Measurements from ENCODE around the gene CHD3. TPM values are rescaled to one million over a fixed set of nuclear protein-coding genes. Genes with fewer than 3 reads are reported as not detected.

The CHD3 gene
- total RNA-seq, 1 donor from 2014 or later = 128 TPM

- Histone ChIP-seq H3K4me1 (peaks cover 47% of the 10 kb centered on the region), H3K9me3 (no peaks in the 10 kb centered on the region), H3K27ac (peak overlapping the region; percentile 85), H3K36me3 (peaks cover 0 to 12% of the 10 kb centered on the region in 2 donors), H3K27me3 (no peaks in the 10 kb centered on the region), H3K4me3 (peak overlapping the region; percentile 53 to 72)
- intact Hi-C loops (cut with DNase I) = loop anchor here (5.0 kb wide), 1 partner anchor 33 kb away; no protein-coding TSS in a partner anchor
- TF ChIP-seq POLR2A (IDR thresholded peaks at IDR 0.05) = no peak
- TF ChIP-seq, protein P1, sequence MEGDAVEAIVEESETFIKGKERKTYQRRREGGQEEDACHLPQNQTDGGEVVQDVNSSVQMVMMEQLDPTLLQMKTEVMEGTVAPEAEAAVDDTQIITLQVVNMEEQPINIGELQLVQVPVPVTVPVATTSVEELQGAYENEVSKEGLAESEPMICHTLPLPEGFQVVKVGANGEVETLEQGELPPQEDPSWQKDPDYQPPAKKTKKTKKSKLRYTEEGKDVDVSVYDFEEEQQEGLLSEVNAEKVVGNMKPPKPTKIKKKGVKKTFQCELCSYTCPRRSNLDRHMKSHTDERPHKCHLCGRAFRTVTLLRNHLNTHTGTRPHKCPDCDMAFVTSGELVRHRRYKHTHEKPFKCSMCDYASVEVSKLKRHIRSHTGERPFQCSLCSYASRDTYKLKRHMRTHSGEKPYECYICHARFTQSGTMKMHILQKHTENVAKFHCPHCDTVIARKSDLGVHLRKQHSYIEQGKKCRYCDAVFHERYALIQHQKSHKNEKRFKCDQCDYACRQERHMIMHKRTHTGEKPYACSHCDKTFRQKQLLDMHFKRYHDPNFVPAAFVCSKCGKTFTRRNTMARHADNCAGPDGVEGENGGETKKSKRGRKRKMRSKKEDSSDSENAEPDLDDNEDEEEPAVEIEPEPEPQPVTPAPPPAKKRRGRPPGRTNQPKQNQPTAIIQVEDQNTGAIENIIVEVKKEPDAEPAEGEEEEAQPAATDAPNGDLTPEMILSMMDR (IDR thresholded peaks at IDR 0.05) = no peak
- no peak for TF ChIP-seq POLR2AphosphoS5 (IDR thresholded peaks at IDR 0.05; ENCODE audit: insufficient read depth in 1 of 2, low read depth in 1 of 2)
- peak; percentile 77 to 88 for DNase-seq (ENCODE audit: extremely low spot score in 2 of 2)
Observed at GRCh38 chr17:7855660-7856010, 33.0 kb upstream of the CHD3 start.

DNA sequence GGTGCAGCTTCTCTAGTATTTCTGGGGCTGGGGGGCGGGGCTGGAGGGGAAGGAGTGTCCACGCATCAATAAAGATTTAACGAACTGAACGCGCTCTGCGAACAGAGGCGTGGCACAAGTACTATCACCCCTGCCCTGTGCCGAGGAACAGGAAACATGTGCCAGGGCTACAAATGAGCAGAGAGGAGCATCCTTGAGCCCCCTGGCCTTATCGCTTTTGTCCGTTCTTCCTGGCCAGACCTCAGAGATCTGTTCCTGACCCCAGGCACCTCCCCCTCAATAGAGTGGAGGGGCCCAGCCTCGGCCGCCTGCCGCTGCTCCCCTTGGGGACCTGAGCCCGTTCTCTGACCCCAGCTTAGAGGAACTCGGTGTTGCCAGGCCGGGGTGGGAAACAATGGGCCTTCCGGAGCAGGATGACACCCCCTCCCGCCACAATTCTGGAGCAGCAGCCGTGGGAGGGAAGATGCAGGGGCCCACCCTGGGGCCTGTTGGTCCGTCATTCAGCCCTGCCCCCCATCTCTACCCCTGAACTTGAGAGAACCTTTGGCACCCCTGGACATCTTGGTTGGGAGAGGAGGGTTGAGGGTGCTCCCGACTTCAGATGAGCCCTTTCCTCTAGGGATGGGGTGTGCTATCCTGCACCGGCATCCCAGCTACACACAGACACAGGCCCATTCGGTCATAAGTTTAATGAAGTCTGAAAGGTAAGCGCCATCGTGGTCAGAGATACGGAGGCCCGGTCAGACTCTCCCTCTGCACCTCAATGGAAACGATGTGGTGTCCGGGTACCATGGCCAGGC is 32.4 kb upstream of the CHD3 start:
- Histone ChIP-seq H3K4me3 (peak overlapping the region; percentile 53 to 72), H3K4me1 (peaks cover 47% of the 10 kb centered on the region)
- intact Hi-C loops (cut with DNase I) = loop anchor here (5.0 kb wide), 1 partner anchor 34 kb away; no protein-coding TSS in a partner anchor

GRCh38 chr17:7856811-7857712 is 31.5 kb upstream of the CHD3 start, which contains the start of gene NAA38:
NAA38 (minus strand) TSS chr17:7857559; CDS start chr17:7857463, 96 bp downstream.
- Histone ChIP-seq H3K27ac (peak within 1 kb of the TSS; percentile 85), H3K4me1 (peaks cover 38% of the 10 kb centered on the region), H3K27me3 (no peaks in the 10 kb centered on the region), H3K36me3 (peaks cover 0 to 12% of the 10 kb centered on the region in 2 donors), H3K9me3 (no peaks in the 10 kb centered on the region), H3K4me3 (peak within 1 kb of the TSS; percentile 53 to 72)
- TF ChIP-seq, protein P1 (IDR thresholded peaks at IDR 0.05) = peak in 2 of 3 experiments; percentile 11 to 31
- TF ChIP-seq POLR2A (IDR thresholded peaks at IDR 0.05) (peak in 1 of 2 donors; percentile 54), POLR2AphosphoS5 (IDR thresholded peaks at IDR 0.05; ENCODE audit: insufficient read depth in 1 of 2, low read depth in 1 of 2) (peak; percentile 62 to 92)
- peak; percentile 96 to 99 for DNase-seq (ENCODE audit: extremely low spot score in 2 of 2)
- intact Hi-C loops (cut with DNase I) = loop anchor here (5.0 kb wide), 1 partner anchor 35 kb away; no protein-coding TSS in a partner anchor

More for the DNA sequence above, 32.4 kb upstream of the CHD3 start:
- H3K9me3 ChIP-seq = no peaks in the 10 kb centered on the region
- H3K36me3 ChIP-seq = peaks cover 0 to 12% of the 10 kb centered on the region in 2 donors
- H3K27ac ChIP-seq = peak overlapping the region; percentile 85
- peak in 1 of 2 donors; percentile 93 for DNase-seq (ENCODE audit: extremely low spot score in 2 of 2)
- H3K27me3 ChIP-seq = no peaks in the 10 kb centered on the region
- TF ChIP-seq POLR2A (IDR thresholded peaks at IDR 0.05) = no peak
- peak; percentile 19 to 49 for TF ChIP-seq POLR2AphosphoS5 (IDR thresholded peaks at IDR 0.05; ENCODE audit: insufficient read depth in 1 of 2, low read depth in 1 of 2)

DNA sequence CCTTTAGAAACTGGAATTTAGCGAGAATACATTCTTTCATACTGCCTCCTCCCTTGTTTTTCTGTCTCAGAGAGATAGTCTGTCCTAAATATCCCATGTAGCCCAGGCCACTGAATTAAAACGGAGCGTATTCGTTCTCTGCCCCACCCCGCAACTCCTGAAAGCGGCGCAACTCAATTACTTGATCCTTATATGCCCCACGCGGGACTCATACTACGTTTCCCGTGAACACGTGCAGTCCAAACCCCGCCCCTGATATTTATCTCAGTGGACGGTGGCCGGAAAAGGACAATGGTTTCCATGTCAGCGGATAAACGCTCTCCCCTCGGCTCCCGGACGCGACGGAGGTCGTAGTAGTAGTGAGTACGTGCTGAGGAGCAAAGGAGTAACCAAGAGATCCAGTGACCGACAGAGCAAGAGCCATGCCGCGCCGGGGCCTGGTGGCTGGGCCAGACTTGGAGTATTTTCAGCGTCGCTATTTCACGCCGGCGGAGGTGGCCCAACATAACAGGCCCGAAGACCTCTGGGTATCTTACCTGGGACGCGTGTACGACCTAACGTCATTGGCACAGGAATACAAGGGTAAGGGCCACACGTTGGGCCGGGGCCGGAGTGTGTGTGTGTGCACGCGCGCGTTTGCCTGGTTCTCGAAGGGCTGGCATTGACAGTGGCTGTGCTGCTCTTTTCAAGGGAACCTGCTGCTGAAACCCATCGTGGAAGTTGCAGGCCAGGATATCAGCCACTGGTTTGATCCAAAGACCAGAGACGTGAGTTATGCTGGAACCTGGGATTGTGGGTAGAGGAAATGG is 30.7 kb upstream of the CHD3 start, which contains the start of gene CYB5D1:
Gene CYB5D1 (plus strand): TSS at position 291 of the 809 bp plus-strand sequence. CDS start 132 bp downstream, at position 423.
- intact Hi-C loops (cut with DNase I) = loop anchor here (5.0 kb wide), 1 partner anchor 36 kb away; no protein-coding TSS in a partner anchor
- Histone ChIP-seq H3K9me3 (no peaks in the 10 kb centered on the region), H3K4me1 (peaks cover 37% of the 10 kb centered on the region)

More for the DNA sequence above, 30.7 kb upstream of the CHD3 start, which contains the start of gene CYB5D1:
- no peaks in the 10 kb centered on the region for H3K27me3 ChIP-seq
- H3K4me3 ChIP-seq = peak within 1 kb of the TSS; percentile 53 to 72
- TF ChIP-seq, protein P1 (IDR thresholded peaks at IDR 0.05) = no peak
- TF ChIP-seq POLR2AphosphoS5 (IDR thresholded peaks at IDR 0.05; ENCODE audit: insufficient read depth in 1 of 2, low read depth in 1 of 2) (peak; percentile 57 to 96), POLR2A (IDR thresholded peaks at IDR 0.05) (peak in 1 of 2 donors; percentile 28)
- H3K27ac ChIP-seq = peak within 1 kb of the TSS; percentile 85
- peaks cover 0 to 4% of the 10 kb centered on the region in 2 donors for H3K36me3 ChIP-seq
- peak; percentile 96 to 97 for DNase-seq (ENCODE audit: extremely low spot score in 2 of 2)

Measured in vagina (tissue), 2 donors.